Measurements from ENCODE around the gene TMEM184C. TPM values are rescaled to one million over a fixed set of nuclear protein-coding genes. Genes with fewer than 3 reads are reported as not detected.

The TMEM184C gene
- total RNA-seq, 4 donors from 2014 or later = 14.7 to 73.3 (median 51.3) TPM

DNA sequence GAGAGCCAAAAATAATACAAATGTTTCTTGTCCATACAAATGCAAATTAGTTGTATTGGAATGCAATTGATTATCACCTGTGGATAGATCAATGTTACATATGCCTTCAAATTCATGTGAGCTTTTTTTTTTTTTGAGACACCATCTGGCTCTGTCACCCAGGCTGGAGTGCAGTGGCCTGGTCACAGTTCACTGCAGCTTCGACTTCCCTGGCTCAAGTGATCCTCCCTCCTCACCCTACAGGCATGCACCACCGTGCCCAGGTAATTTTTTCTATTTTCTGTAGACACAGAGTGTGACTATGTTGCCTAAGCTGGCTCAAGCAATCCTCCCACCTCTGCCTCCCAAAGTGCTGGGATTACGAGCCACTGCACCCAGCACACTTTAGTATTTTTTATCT, 38.6 kb upstream of the TMEM184C start:
- TF ChIP-seq CTCF (IDR thresholded peaks at IDR 0.05) (no peak), POLR2A (IDR thresholded peaks at IDR 0.05) (no peak)
- DNase-seq = no peak
- no peak overlapping the region for H3K27ac ChIP-seq
- intact Hi-C loops (cut with DNase I; ENCODE audit: low total_unique reads) = no loop called here
- no peak overlapping the region for H3K4me3 ChIP-seq
- no peaks in the 10 kb centered on the region for H3K27me3 ChIP-seq
- H3K36me3 ChIP-seq = no peaks in the 10 kb centered on the region
- no peaks in the 10 kb centered on the region for H3K4me1 ChIP-seq
- no peaks in the 10 kb centered on the region for H3K9me3 ChIP-seq

GRCh38 chr4:147580396-147580795, 36.8 kb upstream of the TMEM184C start:
- intact Hi-C loops (cut with DNase I; ENCODE audit: low total_unique reads) = no loop called here
- no peaks in the 10 kb centered on the region for H3K36me3 ChIP-seq
- no peak for TF ChIP-seq POLR2A (IDR thresholded peaks at IDR 0.05)
- TF ChIP-seq CTCF (IDR thresholded peaks at IDR 0.05) = no peak

DNA sequence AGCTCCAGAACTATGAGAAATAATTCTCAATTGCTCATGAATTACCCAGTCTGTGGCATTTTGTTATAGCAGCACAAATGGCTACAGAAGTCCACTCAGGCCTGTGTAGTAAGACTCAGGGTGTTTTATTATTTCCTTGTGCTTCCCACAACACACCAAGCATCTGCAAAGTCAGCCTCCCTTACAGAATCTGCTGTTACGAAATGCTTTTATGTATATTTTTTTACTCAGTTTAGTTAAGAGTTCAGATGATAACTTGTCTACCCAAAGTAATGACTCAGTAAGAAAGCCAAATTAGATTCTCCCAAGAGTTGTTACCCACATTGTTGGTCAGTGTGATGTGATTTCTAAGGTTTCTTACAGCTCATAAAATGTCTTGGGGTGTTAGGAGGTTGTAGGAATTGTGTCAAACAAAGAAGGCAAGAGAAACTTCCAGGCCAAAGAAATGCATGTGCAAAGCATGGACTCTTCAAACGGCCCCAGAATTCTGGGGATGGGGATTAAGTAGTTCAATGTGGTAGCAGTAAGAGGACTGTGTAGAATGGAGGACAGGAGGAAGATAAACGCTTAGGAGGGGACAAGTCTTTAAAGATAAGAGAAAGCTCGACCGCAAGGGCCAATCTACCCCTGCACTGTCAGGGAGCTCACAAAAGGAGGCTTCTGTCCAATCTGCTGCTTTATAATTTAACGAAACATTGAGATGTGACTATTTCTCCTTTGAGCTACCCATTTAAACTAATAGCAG, 35.4 kb upstream of the TMEM184C start:
- no peak overlapping the region for H3K27ac ChIP-seq
- intact Hi-C loops (cut with DNase I; ENCODE audit: low total_unique reads) = no loop called here
- no peak for DNase-seq
- no peaks in the 10 kb centered on the region for H3K4me1 ChIP-seq
- H3K27me3 ChIP-seq = no peaks in the 10 kb centered on the region
- no peaks in the 10 kb centered on the region for H3K9me3 ChIP-seq
- TF ChIP-seq POLR2A (IDR thresholded peaks at IDR 0.05) (no peak), CTCF (IDR thresholded peaks at IDR 0.05) (no peak)
- no peaks in the 10 kb centered on the region for H3K36me3 ChIP-seq
- no peak overlapping the region for H3K4me3 ChIP-seq

More at GRCh38 chr4:147580396-147580795, 36.8 kb upstream of the TMEM184C start:
- H3K27ac ChIP-seq = no peak overlapping the region
- no peaks in the 10 kb centered on the region for H3K27me3 ChIP-seq
- no peak overlapping the region for H3K4me3 ChIP-seq
- H3K4me1 ChIP-seq = no peaks in the 10 kb centered on the region
- DNase-seq = no peak
- H3K9me3 ChIP-seq = no peaks in the 10 kb centered on the region

- no peak for DNase-seq
- intact Hi-C loops (cut with DNase I; ENCODE audit: low total_unique reads) = no loop called here
These were observed 34.7 kb upstream of the TMEM184C start for GRCh38 chr4:147582386-147583060.

More at GRCh38 chr4:147582386-147583060, 34.7 kb upstream of the TMEM184C start:
- Histone ChIP-seq H3K9me3 (no peaks in the 10 kb centered on the region), H3K4me3 (no peak overlapping the region), H3K27ac (no peak overlapping the region), H3K27me3 (no peaks in the 10 kb centered on the region), H3K4me1 (no peaks in the 10 kb centered on the region), H3K36me3 (no peaks in the 10 kb centered on the region)
- no peak for TF ChIP-seq POLR2A (IDR thresholded peaks at IDR 0.05)
- TF ChIP-seq CTCF (IDR thresholded peaks at IDR 0.05) = no peak
